Astrocyte (in vitro differentiated cells and primary cell): ENCODE measurements around the gene PRELID3B. TPM values are rescaled to one million over a fixed set of nuclear protein-coding genes. Genes with fewer than 3 reads are reported as not detected.

Source experiments
- DNase-seq: peaks from one replicate; pipeline ENCODE4 v3.0.0-alpha.2; 2010; ENCODE audit warnings: low read depth
- FAIRE-seq: peaks from 2 replicates; lab custom pipeline; 2011; peaks lifted over from hg19 to GRCh38; lab: Jason Lieb, UNC
- H2AFZ ChIP-seq: 2 replicates; pipeline ENCODE4 v1.6.0; 2012; ENCODE audit warnings: low read depth, low read length, inconsistent platforms
- H3K27ac ChIP-seq: 2 replicates; pipeline ENCODE4 v1.5.1; 2011; ENCODE audit warnings: low read depth, low read length, inconsistent platforms
- H3K27me3 ChIP-seq: 2 replicates; pipeline ENCODE4 v1.6.0; 2011; ENCODE audit warnings: low read length, inconsistent platforms; ENCODE audit not compliant: insufficient read depth
- H3K36me3 ChIP-seq: 2 replicates; pipeline ENCODE4 v1.5.1; 2011; ENCODE audit warnings: low read length, inconsistent platforms; ENCODE audit not compliant: insufficient read depth
- H3K4me1 ChIP-seq: 2 replicates; pipeline ENCODE4 v1.5.1; 2011; ENCODE audit warnings: low read length, inconsistent platforms; ENCODE audit not compliant: insufficient read depth
- H3K4me2 ChIP-seq: 2 replicates; pipeline ENCODE4 v1.6.0; 2012; ENCODE audit warnings: low read length, inconsistent platforms
- H3K4me3 ChIP-seq: 2 replicates; pipeline ENCODE4 v1.5.1; 2011; ENCODE audit warnings: low read depth, mild to moderate bottlenecking, low read length, inconsistent platforms; ENCODE audit not compliant: insufficient read depth
- H3K79me2 ChIP-seq: 2 replicates; pipeline ENCODE4 v1.6.0; 2012; ENCODE audit warnings: mild to moderate bottlenecking, low read length, inconsistent platforms; ENCODE audit not compliant: insufficient read depth
- H3K9ac ChIP-seq: 2 replicates; pipeline ENCODE4 v1.6.0; 2012; ENCODE audit warnings: mild to moderate bottlenecking, low read length, inconsistent platforms
- H3K9me3 ChIP-seq: 2 replicates; pipeline ENCODE4 v1.5.1; 2012; ENCODE audit warnings: low read depth, mild to moderate bottlenecking, low read length, inconsistent platforms; ENCODE audit not compliant: insufficient read depth
- H4K20me1 ChIP-seq: 2 replicates; pipeline ENCODE4 v1.6.0; 2012; ENCODE audit warnings: low read length, inconsistent platforms; ENCODE audit not compliant: insufficient read depth
- H3K27ac Mint-ChIP-seq: one replicate; pipeline ENCODE4 v1.8.0; 2021; ENCODE audit warnings: mild to moderate bottlenecking, mixed read lengths; ENCODE audit not compliant: unreplicated experiment
- H3K27me3 Mint-ChIP-seq: one replicate; pipeline ENCODE4 v1.8.0; 2021; ENCODE audit warnings: low read depth, mixed read lengths; ENCODE audit not compliant: unreplicated experiment
- H3K36me3 Mint-ChIP-seq: one replicate; pipeline ENCODE4 v1.8.0; 2021; ENCODE audit warnings: low read depth, mixed read lengths; ENCODE audit not compliant: unreplicated experiment
- H3K4me1 Mint-ChIP-seq: one replicate; pipeline ENCODE4 v1.8.0; 2021; ENCODE audit warnings: low read depth, mixed read lengths; ENCODE audit not compliant: unreplicated experiment
- H3K4me3 Mint-ChIP-seq: one replicate; pipeline ENCODE4 v1.8.0; 2021; ENCODE audit warnings: mild to moderate bottlenecking, moderate library complexity, mixed read lengths; ENCODE audit not compliant: unreplicated experiment
- H3K9me3 Mint-ChIP-seq: one replicate; pipeline ENCODE4 v1.8.0; 2021; ENCODE audit warnings: mild to moderate bottlenecking, mixed read lengths; ENCODE audit not compliant: unreplicated experiment
- CTCF ChIP-seq: IDR thresholded peaks from 2 replicates; pipeline ENCODE4 v1.5.1; 2011; ENCODE audit warnings: low read depth, mild to moderate bottlenecking, inconsistent platforms, low read length, moderate library complexity; ENCODE audit not compliant: insufficient read depth
- EZH2 ChIP-seq: IDR thresholded peaks from 2 replicates; pipeline ENCODE4 v1.6.1; 2012; ENCODE audit warnings: mild to moderate bottlenecking, low read length, inconsistent platforms; ENCODE audit not compliant: insufficient read depth
- total RNA-seq: library from RNA; stranded (reverse); gene quantifications from 2 replicates; pipeline ENCODE4 v1.2.1, GENCODE V29; 2021

PRELID3B gene
- total RNA-seq, 1 donor from 2014 or later = 68.8 TPM

GRCh38 chr20:59018817-59019216, 23.8 kb downstream of the PRELID3B start:
- no peak overlapping the region for H3K4me3 Mint-ChIP-seq

GRCh38 chr20:59017493-59018231, 24.9 kb downstream of the PRELID3B start:
- Mint-ChIP-seq H3K27ac (no peak overlapping the region), H3K9me3 (no peaks in the 10 kb centered on the region), H3K36me3 (no peaks in the 10 kb centered on the region), H3K27me3 (no peaks in the 10 kb centered on the region), H3K4me3 (peak overlapping the region; percentile 27), H3K4me1 (peaks cover 26% of the 10 kb centered on the region)
- Histone ChIP-seq H3K4me3 (no peak overlapping the region), H3K4me2 (no peak overlapping the region), H4K20me1 (peaks cover 5% of the 10 kb centered on the region), H3K9ac (no peak overlapping the region), H3K4me1 (peaks cover 33% of the 10 kb centered on the region), H3K27ac (no peak overlapping the region), H3K9me3 (no peaks in the 10 kb centered on the region), H3K27me3 (no peaks in the 10 kb centered on the region), H3K36me3 (no peaks in the 10 kb centered on the region), H3K79me2 (no peaks in the 10 kb centered on the region), H2AFZ (no peak overlapping the region)
- DNase-seq (no peak), FAIRE-seq (no peak)
- TF ChIP-seq EZH2 (no peak), CTCF (no peak)

More at GRCh38 chr20:59018817-59019216, 23.8 kb downstream of the PRELID3B start:
- TF ChIP-seq CTCF (no peak), EZH2 (no peak)
- DNase-seq (no peak), FAIRE-seq (no peak)
- Mint-ChIP-seq H3K9me3 (no peaks in the 10 kb centered on the region), H3K36me3 (peaks cover 3% of the 10 kb centered on the region), H3K4me1 (peaks cover 19% of the 10 kb centered on the region), H3K27ac (no peak overlapping the region), H3K27me3 (no peaks in the 10 kb centered on the region)
- H3K9ac ChIP-seq = no peak overlapping the region
- H3K36me3 ChIP-seq = no peaks in the 10 kb centered on the region
- H3K27ac ChIP-seq = no peak overlapping the region
- H2AFZ ChIP-seq = no peak overlapping the region
- no peak overlapping the region for H3K4me3 ChIP-seq
- peaks cover 30% of the 10 kb centered on the region for H3K4me1 ChIP-seq
- peaks cover 6% of the 10 kb centered on the region for H3K79me2 ChIP-seq
- peaks cover 5% of the 10 kb centered on the region for H4K20me1 ChIP-seq
- H3K27me3 ChIP-seq = no peaks in the 10 kb centered on the region
- no peak overlapping the region for H3K4me2 ChIP-seq
- H3K9me3 ChIP-seq = no peaks in the 10 kb centered on the region

- no peak overlapping the region for H3K27ac ChIP-seq
- peaks cover 5% of the 10 kb centered on the region for H4K20me1 ChIP-seq
- H3K4me3 ChIP-seq = no peak overlapping the region
- no peaks in the 10 kb centered on the region for H3K79me2 ChIP-seq
- H3K9ac ChIP-seq = no peak overlapping the region
- peak overlapping the region; percentile 24 for H3K4me2 ChIP-seq
- peak overlapping the region; percentile 8 for H3K27ac Mint-ChIP-seq
- peaks cover 33% of the 10 kb centered on the region for H3K4me1 ChIP-seq
- no peak overlapping the region for H3K4me3 Mint-ChIP-seq
- DNase-seq (no peak), FAIRE-seq (no peak)
- H3K36me3 Mint-ChIP-seq = no peaks in the 10 kb centered on the region
- H3K27me3 Mint-ChIP-seq = no peaks in the 10 kb centered on the region
- TF ChIP-seq CTCF = no peak
- no peak for TF ChIP-seq EZH2
- no peaks in the 10 kb centered on the region for H3K9me3 Mint-ChIP-seq
- peaks cover 26% of the 10 kb centered on the region for H3K4me1 Mint-ChIP-seq
- H2AFZ ChIP-seq = peak overlapping the region; percentile 6
- no peaks in the 10 kb centered on the region for H3K9me3 ChIP-seq
- H3K36me3 ChIP-seq = no peaks in the 10 kb centered on the region
- no peaks in the 10 kb centered on the region for H3K27me3 ChIP-seq
Measured at GRCh38 chr20:59016795-59017492, 25.6 kb downstream of the PRELID3B start.
